SK-N-SH treated with all-trans-retinoic acid at 6 μM for 48 hours (cell line): ENCODE data around the gene MRAS.

Source experiments
- OSR1 ChIP-seq: fragments of 250-450 bp; sonication (Bioruptor Pico); IDR thresholded peaks from 2 replicates; pipeline ENCODE4 v1.8.0; 2022; ENCODE audit warnings: moderate library complexity, mild to moderate bottlenecking, inconsistent platforms
- PATZ1 ChIP-seq: fragments of 250-450 bp; sonication (Bioruptor Pico); IDR thresholded peaks from 2 replicates; pipeline ENCODE4 v1.8.0; 2020; ENCODE audit warnings: mild to moderate bottlenecking, moderate library complexity, borderline replicate concordance
- PPARA ChIP-seq: fragments of 250-450 bp; sonication (Bioruptor Pico); IDR thresholded peaks from 2 replicates; pipeline ENCODE4 v1.5.0; 2020; ENCODE audit warnings: mild to moderate bottlenecking, borderline replicate concordance
- ZFP30 ChIP-seq: fragments of 450-650 bp; formaldehyde crosslinking; IDR thresholded peaks from 2 replicates; pipeline ENCODE4 v1.5.0; 2022; ENCODE audit warnings: mild to moderate bottlenecking, moderate library complexity
- ZNF8 ChIP-seq: fragments of 450-650 bp; formaldehyde crosslinking; IDR thresholded peaks from 2 replicates; pipeline ENCODE4 v1.5.0; 2020; ENCODE audit warnings: mild to moderate bottlenecking, moderate library complexity

GRCh38 chr3:138303474-138303873 lies 44.9 kb upstream of the MRAS start:
- TF ChIP-seq ZNF8 (CRISPR knock-in tag) (no peak), OSR1 (CRISPR knock-in tag) (no peak), PPARA (CRISPR knock-in tag) (no peak), PATZ1 (CRISPR knock-in tag) (no peak), ZFP30 (CRISPR knock-in tag) (no peak)
